Fibroblast of the aortic adventitia (primary cell): ENCODE results near the gene MYO9B. TPM values are rescaled to one million over a fixed set of nuclear protein-coding genes. Genes with fewer than 3 reads are reported as not detected.

Source experiments
- DNase-seq: peaks from one replicate; pipeline ENCODE4 v3.0.0-alpha.2; 2010; ENCODE audit warnings: low read depth
- H3K4me3 ChIP-seq: 2 replicates; pipeline ENCODE4 v1.5.1; 2011; ENCODE audit warnings: low read depth, mild to moderate bottlenecking, control low read depth, low read length, moderate library complexity
- total RNA-seq: library from RNA; depleted of rRNA; stranded (reverse); fragments of >200 nt; gene quantifications from 2 replicates; pipeline ENCODE4 v1.2.3, GENCODE V29; 2012; ENCODE audit warnings: low replicate concordance
- TF ChIP-seq, protein P1 (sequence below): IDR thresholded peaks from 2 replicates; pipeline ENCODE4 v1.5.1; 2011; ENCODE audit warnings: mild to moderate bottlenecking, low read length, control low read depth, inconsistent platforms; ENCODE audit not compliant: insufficient read depth

The MYO9B gene
- total RNA-seq, 1 donor: 103 TPM

DNA sequence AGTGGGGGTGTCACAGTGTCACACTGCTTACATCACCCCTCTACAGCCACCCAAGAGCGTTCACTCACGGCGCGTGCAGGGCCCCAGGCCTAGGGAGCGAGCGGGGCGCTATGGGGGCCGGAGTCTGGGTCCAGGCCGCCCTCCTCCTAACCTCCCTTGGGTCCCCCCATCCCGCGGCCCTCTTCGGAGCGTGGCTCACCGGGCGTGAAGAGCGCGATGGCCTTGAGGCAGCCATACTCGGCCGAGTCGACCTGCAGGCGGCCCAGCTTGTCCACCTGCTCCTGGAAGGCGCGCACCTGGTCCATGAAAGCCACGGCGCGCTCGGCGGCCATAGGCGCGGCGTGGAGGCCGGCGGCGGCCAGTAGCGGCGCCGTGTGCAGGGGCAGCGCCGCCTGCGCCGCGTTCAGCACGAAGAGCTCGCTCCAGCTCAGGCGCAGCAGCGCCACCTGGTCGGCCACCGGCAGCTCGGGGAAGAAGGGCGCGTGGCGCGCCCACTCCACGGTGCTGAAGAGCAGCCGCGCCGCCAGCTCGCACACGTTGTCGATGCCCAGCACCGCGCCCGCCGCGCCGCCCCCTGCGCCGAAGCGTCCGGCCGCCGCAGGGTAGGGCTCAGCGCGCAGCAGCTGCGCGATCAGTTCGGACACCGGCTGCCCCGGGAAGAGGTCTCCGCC lies 159.9 kb downstream of the MYO9B start:
- TF ChIP-seq, protein P1, sequence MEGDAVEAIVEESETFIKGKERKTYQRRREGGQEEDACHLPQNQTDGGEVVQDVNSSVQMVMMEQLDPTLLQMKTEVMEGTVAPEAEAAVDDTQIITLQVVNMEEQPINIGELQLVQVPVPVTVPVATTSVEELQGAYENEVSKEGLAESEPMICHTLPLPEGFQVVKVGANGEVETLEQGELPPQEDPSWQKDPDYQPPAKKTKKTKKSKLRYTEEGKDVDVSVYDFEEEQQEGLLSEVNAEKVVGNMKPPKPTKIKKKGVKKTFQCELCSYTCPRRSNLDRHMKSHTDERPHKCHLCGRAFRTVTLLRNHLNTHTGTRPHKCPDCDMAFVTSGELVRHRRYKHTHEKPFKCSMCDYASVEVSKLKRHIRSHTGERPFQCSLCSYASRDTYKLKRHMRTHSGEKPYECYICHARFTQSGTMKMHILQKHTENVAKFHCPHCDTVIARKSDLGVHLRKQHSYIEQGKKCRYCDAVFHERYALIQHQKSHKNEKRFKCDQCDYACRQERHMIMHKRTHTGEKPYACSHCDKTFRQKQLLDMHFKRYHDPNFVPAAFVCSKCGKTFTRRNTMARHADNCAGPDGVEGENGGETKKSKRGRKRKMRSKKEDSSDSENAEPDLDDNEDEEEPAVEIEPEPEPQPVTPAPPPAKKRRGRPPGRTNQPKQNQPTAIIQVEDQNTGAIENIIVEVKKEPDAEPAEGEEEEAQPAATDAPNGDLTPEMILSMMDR: peak; percentile 43
- peak; percentile 65 for DNase-seq
- peak overlapping the region; percentile 70 for H3K4me3 ChIP-seq

- TF ChIP-seq, protein P1: no peak
Measured at GRCh38 chr19:17235971-17236777, 160.6 kb downstream of the MYO9B start.

GRCh38 chr19:17236811-17237543 lies 161.4 kb downstream of the MYO9B start:
- DNase-seq: no peak

More at GRCh38 chr19:17235971-17236777, 160.6 kb downstream of the MYO9B start:
- peak; percentile 29 for DNase-seq
- H3K4me3 ChIP-seq: peak overlapping the region; percentile 70

GRCh38 chr19:17237747-17238706 lies 162.4 kb downstream of the MYO9B start:
- TF ChIP-seq, protein P1: no peak
- no peak for DNase-seq
- no peak overlapping the region for H3K4me3 ChIP-seq

More at GRCh38 chr19:17236811-17237543, 161.4 kb downstream of the MYO9B start:
- no peak overlapping the region for H3K4me3 ChIP-seq
- TF ChIP-seq, protein P1: no peak

- DNase-seq: no peak
Measured at GRCh38 chr19:17240062-17240752, 164.6 kb downstream of the MYO9B start.

More at GRCh38 chr19:17240062-17240752, 164.6 kb downstream of the MYO9B start:
- TF ChIP-seq, protein P1: no peak
- H3K4me3 ChIP-seq: no peak overlapping the region
